ENCODE measurements around the gene PHOSPHO2. TPM values are rescaled to one million over a fixed set of nuclear protein-coding genes. Genes with fewer than 3 reads are reported as not detected.

Gene PHOSPHO2
- total RNA-seq, 1 donor from 2014 or later = 3.2 TPM

DNA sequence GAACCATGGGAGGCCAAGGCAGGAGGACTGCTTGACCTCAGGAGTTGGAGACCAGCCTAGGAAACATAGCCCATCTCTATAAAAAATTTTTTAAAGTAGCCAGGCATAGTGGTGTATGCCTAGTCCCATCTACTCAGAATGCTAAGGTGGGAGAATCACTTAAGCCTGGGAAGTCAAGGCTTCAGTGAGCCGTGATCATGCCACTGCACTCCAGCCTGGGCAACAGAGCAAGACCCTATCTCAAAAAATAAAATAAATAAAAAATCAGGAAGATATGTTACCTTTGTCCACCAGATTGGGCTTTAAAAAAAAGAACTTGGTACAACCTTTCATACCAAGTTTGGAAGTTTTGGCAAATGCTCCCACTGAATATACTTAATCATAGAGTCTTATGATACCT is 35.4 kb upstream of the PHOSPHO2 start:
- H3K27ac ChIP-seq (replicated peaks) = no peak overlapping the region
- H3K36me3 ChIP-seq = no peaks in the 10 kb centered on the region
- no peak overlapping the region for H3K4me3 ChIP-seq
- TF ChIP-seq, protein P1, sequence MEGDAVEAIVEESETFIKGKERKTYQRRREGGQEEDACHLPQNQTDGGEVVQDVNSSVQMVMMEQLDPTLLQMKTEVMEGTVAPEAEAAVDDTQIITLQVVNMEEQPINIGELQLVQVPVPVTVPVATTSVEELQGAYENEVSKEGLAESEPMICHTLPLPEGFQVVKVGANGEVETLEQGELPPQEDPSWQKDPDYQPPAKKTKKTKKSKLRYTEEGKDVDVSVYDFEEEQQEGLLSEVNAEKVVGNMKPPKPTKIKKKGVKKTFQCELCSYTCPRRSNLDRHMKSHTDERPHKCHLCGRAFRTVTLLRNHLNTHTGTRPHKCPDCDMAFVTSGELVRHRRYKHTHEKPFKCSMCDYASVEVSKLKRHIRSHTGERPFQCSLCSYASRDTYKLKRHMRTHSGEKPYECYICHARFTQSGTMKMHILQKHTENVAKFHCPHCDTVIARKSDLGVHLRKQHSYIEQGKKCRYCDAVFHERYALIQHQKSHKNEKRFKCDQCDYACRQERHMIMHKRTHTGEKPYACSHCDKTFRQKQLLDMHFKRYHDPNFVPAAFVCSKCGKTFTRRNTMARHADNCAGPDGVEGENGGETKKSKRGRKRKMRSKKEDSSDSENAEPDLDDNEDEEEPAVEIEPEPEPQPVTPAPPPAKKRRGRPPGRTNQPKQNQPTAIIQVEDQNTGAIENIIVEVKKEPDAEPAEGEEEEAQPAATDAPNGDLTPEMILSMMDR (IDR thresholded peaks at IDR 0.05; ENCODE audit: borderline replicate concordance) = no peak
- H3K9me3 ChIP-seq (replicated peaks) = no peaks in the 10 kb centered on the region
- intact Hi-C loops (cut with micrococcal nuclease) = no loop called here
- peaks cover 10% of the 10 kb centered on the region for H3K27me3 ChIP-seq (ENCODE audit: low read depth)
- no peaks in the 10 kb centered on the region for H3K4me1 ChIP-seq
- no peak for DNase-seq

DNA sequence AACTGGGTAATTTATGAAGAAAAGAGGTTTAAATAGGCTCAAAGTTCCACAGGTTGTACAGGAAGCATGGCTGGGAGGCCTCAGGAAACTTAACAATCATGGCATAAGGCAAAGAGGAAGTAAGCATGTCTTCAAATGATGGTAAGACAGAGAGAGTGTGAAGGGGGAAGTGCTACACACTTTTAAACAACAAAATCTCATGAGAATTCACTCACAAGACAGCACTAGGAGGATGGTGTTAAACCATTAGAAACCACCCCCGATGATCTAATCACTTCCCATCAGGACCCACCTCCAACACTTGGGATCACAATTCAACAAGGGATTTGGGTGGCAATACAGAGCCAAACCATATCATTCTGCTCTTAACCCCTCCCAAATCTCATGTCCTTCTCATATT is 34.9 kb upstream of the PHOSPHO2 start:
- no peaks in the 10 kb centered on the region for H3K36me3 ChIP-seq
- intact Hi-C loops (cut with micrococcal nuclease) = no loop called here

DNA sequence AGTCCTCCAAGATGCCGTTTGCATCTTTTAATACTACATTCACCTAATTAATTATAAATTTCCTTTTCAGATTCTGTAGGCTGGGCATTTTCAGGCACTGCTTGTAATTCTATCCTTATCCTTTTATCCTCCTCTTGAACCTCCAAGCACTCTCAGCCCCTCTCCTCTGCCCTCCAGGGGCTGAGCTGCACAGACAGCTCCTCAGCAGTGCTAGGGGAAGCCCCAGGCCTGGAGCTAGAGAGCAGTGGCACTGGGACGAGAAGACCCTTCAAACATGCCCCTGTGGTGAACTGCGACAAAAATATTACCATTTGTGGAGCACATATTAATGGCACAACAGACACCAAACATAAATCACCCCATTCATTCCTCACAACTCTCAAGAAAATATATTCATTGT is 33.0 kb upstream of the PHOSPHO2 start:
- Histone ChIP-seq H3K4me1 (peaks cover 9% of the 10 kb centered on the region), H3K9me3 (replicated peaks) (no peaks in the 10 kb centered on the region), H3K4me3 (no peak overlapping the region), H3K36me3 (no peaks in the 10 kb centered on the region), H3K27ac (replicated peaks) (no peak overlapping the region), H3K27me3 (ENCODE audit: low read depth) (peaks cover 1% of the 10 kb centered on the region)
- no peak for DNase-seq
- TF ChIP-seq, protein P1 (IDR thresholded peaks at IDR 0.05; ENCODE audit: borderline replicate concordance) = no peak
- intact Hi-C loops (cut with micrococcal nuclease) = no loop called here

More for the DNA sequence above, 34.9 kb upstream of the PHOSPHO2 start:
- no peak for DNase-seq
- peaks cover 6% of the 10 kb centered on the region for H3K27me3 ChIP-seq (ENCODE audit: low read depth)
- H3K4me3 ChIP-seq = no peak overlapping the region
- H3K4me1 ChIP-seq = no peaks in the 10 kb centered on the region
- TF ChIP-seq, protein P1 (IDR thresholded peaks at IDR 0.05; ENCODE audit: borderline replicate concordance) = no peak
- no peak overlapping the region for H3K27ac ChIP-seq (replicated peaks)
- H3K9me3 ChIP-seq (replicated peaks) = no peaks in the 10 kb centered on the region

DNA sequence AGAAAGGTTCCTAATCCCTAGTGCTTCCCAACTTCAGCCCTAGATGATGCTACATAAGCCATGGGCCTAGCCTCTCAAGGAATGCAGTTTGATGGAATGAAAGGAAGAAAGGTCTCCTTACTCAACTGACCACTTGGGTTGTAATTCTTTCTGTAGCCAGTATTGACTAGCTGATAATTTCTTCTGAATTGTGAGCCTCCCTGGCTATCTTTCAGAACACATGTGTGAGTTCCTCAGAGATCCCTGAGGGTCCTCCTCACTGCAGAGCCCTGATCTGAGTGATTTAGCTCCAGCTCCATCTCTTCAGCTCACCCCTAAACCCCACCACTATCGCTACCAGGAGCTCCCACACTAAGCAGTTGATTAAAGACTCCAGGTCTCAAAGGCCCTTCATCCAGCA is 31.5 kb upstream of the PHOSPHO2 start:
- no peaks in the 10 kb centered on the region for H3K9me3 ChIP-seq (replicated peaks)
- H3K27ac ChIP-seq (replicated peaks) = no peak overlapping the region
- H3K36me3 ChIP-seq = no peaks in the 10 kb centered on the region
- H3K4me3 ChIP-seq = no peak overlapping the region
- DNase-seq = no peak
- H3K4me1 ChIP-seq = peaks cover 9% of the 10 kb centered on the region
- no peaks in the 10 kb centered on the region for H3K27me3 ChIP-seq (ENCODE audit: low read depth)
- TF ChIP-seq, protein P1 (IDR thresholded peaks at IDR 0.05; ENCODE audit: borderline replicate concordance) = no peak
- intact Hi-C loops (cut with micrococcal nuclease) = no loop called here

DNA sequence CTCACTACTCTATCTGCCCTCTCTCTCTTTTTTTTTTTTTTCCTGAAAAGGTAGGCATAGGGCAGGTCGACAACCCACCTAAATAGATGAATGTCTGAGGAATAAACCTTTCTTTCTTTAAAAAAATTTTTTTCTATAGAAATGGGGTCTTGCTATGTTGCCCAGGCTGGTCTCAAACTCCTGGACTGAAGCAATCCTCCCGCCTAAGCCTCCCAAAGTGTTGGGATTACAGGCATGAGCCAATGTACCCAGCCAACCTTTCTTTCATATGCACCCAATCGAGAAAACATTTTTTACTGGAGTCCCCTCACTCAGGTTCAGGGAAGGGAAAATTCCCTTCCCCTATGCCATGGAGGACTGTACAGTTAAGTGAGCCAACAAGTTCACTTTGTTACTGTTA is 31.0 kb upstream of the PHOSPHO2 start:
- Histone ChIP-seq H3K9me3 (replicated peaks) (no peaks in the 10 kb centered on the region), H3K4me3 (no peak overlapping the region), H3K27me3 (ENCODE audit: low read depth) (no peaks in the 10 kb centered on the region), H3K27ac (replicated peaks) (no peak overlapping the region), H3K36me3 (no peaks in the 10 kb centered on the region), H3K4me1 (peaks cover 9% of the 10 kb centered on the region)
- intact Hi-C loops (cut with micrococcal nuclease) = no loop called here
- TF ChIP-seq, protein P1 (IDR thresholded peaks at IDR 0.05; ENCODE audit: borderline replicate concordance) = no peak
- no peak for DNase-seq

DNA sequence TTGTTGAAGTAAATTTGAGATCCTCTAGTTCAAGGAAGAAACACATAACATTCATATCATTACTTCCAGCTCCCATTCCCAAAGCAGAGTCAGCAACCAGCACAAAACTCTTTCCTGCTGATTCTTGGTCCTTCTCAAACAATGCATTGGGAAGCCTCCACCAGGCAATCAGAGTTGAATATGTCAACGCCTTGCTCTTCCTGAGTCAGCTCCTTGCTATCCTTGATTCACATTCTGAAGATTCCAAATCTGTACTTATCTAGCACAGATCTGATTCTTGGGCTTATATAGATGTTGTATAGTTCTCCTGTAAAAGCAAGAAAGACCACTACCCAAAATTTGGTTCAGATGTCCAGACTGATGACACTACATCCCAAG is 29.7 kb upstream of the PHOSPHO2 start:
- H3K4me3 ChIP-seq = no peak overlapping the region
- H3K27me3 ChIP-seq (ENCODE audit: low read depth) = no peaks in the 10 kb centered on the region
- no peak overlapping the region for H3K27ac ChIP-seq (replicated peaks)
- TF ChIP-seq, protein P1 (IDR thresholded peaks at IDR 0.05; ENCODE audit: borderline replicate concordance) = no peak
- no peak for DNase-seq
- no peaks in the 10 kb centered on the region for H3K9me3 ChIP-seq (replicated peaks)
- peaks cover 9% of the 10 kb centered on the region for H3K4me1 ChIP-seq
- no peaks in the 10 kb centered on the region for H3K36me3 ChIP-seq
- intact Hi-C loops (cut with micrococcal nuclease) = no loop called here
